Stimulated activated CD8-positive, alpha-beta memory T cell treated with anti-CD3 and anti-CD28 coated beads, Interleukin-12 subunit alpha, Interleukin-12 subunit beta, amount 100 ng/mL, for 4 hours (primary cell): Measurements from ENCODE around the gene ZNF235.
"Not testable (repeated sequence)": the region's sequence is repeated elsewhere in the genome, so short reads cannot be mapped to it uniquely, and the experiment has no call there.

Experiments
- DNase-seq: peaks from one replicate; pipeline ENCODE4 v3.0.0-alpha.2; 2020; ENCODE audit warnings: low read depth

ZNF235 gene

DNA sequence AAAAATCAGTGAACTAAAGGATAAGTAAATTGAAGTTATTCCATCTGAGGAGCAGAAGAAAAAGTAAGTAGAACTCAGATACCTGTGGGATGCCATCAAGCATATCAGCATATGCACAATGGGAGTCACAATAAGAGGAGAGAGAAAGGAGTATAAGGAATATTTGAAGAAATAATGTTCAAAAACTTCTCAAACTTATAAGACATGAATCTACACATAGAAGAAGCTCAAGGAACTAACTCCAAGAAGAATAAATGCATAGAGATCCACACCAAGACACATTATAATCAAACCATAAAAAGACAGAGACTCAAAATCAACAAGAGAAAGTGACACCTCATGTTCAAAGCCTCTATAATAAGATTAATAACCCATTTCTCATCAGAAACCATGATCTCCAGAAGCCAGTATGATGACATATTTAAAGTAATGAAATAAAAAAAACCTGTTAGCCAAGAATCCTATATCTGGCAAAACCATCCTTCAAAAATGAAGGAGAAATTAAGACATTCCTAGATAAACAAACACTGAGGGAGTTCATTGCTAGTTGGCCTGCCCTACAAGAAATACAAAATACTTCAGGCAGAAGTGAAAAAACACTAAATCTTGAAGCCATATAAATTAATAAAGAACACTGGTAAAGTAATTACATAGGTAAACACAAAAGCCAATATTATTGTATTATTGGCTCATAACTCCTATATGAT is 49.0 kb downstream of the ZNF235 start:
- no peak for DNase-seq

DNA sequence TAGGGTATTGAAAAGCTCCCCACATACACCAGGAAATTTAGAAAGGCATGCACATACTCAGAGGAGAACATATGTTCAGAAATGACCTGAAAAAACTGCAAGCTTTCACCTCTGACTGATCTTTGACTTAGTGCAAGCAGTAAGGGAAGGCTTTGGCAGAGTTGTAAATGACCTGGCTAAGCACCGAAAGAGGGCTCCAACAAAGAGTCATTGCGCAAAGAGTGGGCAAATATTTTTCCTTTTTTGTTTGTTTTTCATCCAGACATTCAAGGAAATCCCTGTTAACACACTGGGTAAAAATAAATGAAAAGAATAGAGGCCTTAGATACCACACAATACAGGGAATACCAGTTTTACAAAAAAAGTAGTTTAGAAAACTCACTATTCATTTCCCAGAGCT is 50.3 kb downstream of the ZNF235 start:
- DNase-seq: no peak

DNA sequence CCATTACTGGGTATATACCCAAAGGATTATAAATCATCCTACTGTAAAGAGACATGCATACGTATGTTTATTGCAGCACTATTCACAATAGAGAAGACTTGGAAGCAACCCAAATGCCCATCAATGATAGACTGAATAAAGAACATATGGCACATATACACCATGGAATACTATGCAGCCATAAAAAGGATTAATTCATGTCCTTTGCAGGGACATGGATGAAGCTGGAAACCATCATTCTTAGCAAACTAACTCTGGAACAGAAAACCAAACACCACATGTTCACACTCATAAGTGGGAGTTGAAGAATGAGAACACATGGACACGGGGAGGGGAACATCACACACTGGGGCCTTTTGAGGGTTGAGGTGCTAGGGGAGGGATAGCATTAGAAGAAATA is 51.4 kb downstream of the ZNF235 start:
- not testable (repeated sequence) for DNase-seq

DNA sequence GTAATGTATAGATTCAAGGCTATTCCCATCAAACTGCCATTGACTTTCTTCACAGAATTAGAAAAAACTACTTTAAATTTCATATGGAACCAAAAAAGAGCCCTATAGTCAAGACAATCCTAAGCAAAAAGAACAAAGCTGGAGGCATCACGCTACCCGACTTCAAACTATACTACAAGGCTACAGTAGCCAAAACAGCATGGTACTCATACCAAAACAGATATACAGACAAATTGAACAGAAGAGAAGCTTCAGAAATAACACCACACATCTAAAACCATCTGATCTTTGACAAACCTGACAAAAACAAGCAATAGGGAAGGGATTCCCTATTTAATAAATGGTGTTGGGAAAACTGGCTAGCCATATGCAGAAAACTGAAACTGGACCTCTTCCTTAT is 52.5 kb downstream of the ZNF235 start:
- DNase-seq: not testable (repeated sequence)

- DNase-seq: no peak
These were observed 68.4 kb downstream of the ZNF235 start for GRCh38 chr19:44236384-44236783.
